ENCODE measurements around the gene GM2A.

- TF ChIP-seq CTBP1 (IDR thresholded peaks at IDR 0.05; ENCODE audit: borderline replicate concordance) = no peak
- no peak for TF ChIP-seq FOXA1 (IDR thresholded peaks at IDR 0.05)
- TF ChIP-seq LEF1 (IDR thresholded peaks at IDR 0.05; ENCODE audit: borderline replicate concordance) = no peak
- TF ChIP-seq SP1 (IDR thresholded peaks at IDR 0.05) = no peak
- TF ChIP-seq ELF4 (IDR thresholded peaks at IDR 0.05) = no peak
- no peak for TF ChIP-seq HDGF (IDR thresholded peaks at IDR 0.05; ENCODE audit: borderline replicate concordance)
- TF ChIP-seq FOXK2 (IDR thresholded peaks at IDR 0.05) = no peak
- no peak for TF ChIP-seq ZNF384 (IDR thresholded peaks at IDR 0.05)
- no peak for TF ChIP-seq FOXM1 (IDR thresholded peaks at IDR 0.05; ENCODE audit: borderline replicate concordance)
- TF ChIP-seq SUZ12 (IDR thresholded peaks at IDR 0.05) = no peak
- TF ChIP-seq ARNT (IDR thresholded peaks at IDR 0.05) = no peak
- no peak for TF ChIP-seq TARDBP (IDR thresholded peaks at IDR 0.05)
Observed at GRCh38 chr5:151295791-151296477, 42.9 kb downstream of the GM2A start.

Measured in HEK293T (cell line).